ENCODE results near the gene RTN4R.
"Not testable (repeated sequence)": the region's sequence is repeated elsewhere in the genome, so short reads cannot be mapped to it uniquely, and the experiment has no call there.

RTN4R gene

GRCh38 chr22:20272700-20273099, 4.6 kb upstream of the RTN4R start:
- no peak overlapping the region for H3K4me2 ChIP-seq (ENCODE audit: low read length)
- no peaks in the 10 kb centered on the region for H3K4me1 ChIP-seq
- no peaks in the 10 kb centered on the region for H3K9me3 ChIP-seq (ENCODE audit: control insufficient read depth, low read length)
- H3K27me3 ChIP-seq (ENCODE audit: control insufficient read depth, insufficient read depth, low read length) = no peaks in the 10 kb centered on the region
- no peak overlapping the region for H3K27ac ChIP-seq
- H2AFZ ChIP-seq = no peak overlapping the region
- TF ChIP-seq CTCF (IDR thresholded peaks at IDR 0.05) = no peak
- H3K4me3 ChIP-seq (ENCODE audit: low read depth, low read length) = no peak overlapping the region
- no peaks in the 10 kb centered on the region for H3K36me3 ChIP-seq (ENCODE audit: control insufficient read depth, insufficient read depth, low read length)
- H3K9ac ChIP-seq = no peak overlapping the region
- H3K79me2 ChIP-seq = no peaks in the 10 kb centered on the region

- no peak for TF ChIP-seq CTCF (IDR thresholded peaks at IDR 0.05)
- H3K27me3 ChIP-seq (ENCODE audit: control insufficient read depth, insufficient read depth, low read length) = no peaks in the 10 kb centered on the region
- H3K4me2 ChIP-seq (ENCODE audit: low read length) = no peak overlapping the region
- H3K36me3 ChIP-seq (ENCODE audit: control insufficient read depth, insufficient read depth, low read length) = no peaks in the 10 kb centered on the region
- H3K9me3 ChIP-seq (ENCODE audit: control insufficient read depth, low read length) = no peaks in the 10 kb centered on the region
- no peaks in the 10 kb centered on the region for H3K79me2 ChIP-seq
- H3K27ac ChIP-seq = no peak overlapping the region
- no peak overlapping the region for H3K9ac ChIP-seq
- no peaks in the 10 kb centered on the region for H3K4me1 ChIP-seq
- no peak overlapping the region for H2AFZ ChIP-seq
- no peak overlapping the region for H3K4me3 ChIP-seq (ENCODE audit: low read depth, low read length)
Observed at GRCh38 chr22:20272174-20272573, 4.1 kb upstream of the RTN4R start.

- Histone ChIP-seq H3K27ac (no peak overlapping the region), H3K79me2 (no peaks in the 10 kb centered on the region), H3K4me3 (ENCODE audit: low read depth, low read length) (no peak overlapping the region), H3K36me3 (ENCODE audit: control insufficient read depth, insufficient read depth, low read length) (no peaks in the 10 kb centered on the region), H2AFZ (no peak overlapping the region), H3K9ac (no peak overlapping the region), H3K4me2 (ENCODE audit: low read length) (no peak overlapping the region), H3K4me1 (no peaks in the 10 kb centered on the region), H3K27me3 (ENCODE audit: control insufficient read depth, insufficient read depth, low read length) (no peaks in the 10 kb centered on the region), H3K9me3 (ENCODE audit: control insufficient read depth, low read length) (no peaks in the 10 kb centered on the region)
- TF ChIP-seq CTCF (IDR thresholded peaks at IDR 0.05) = no peak
Observed at GRCh38 chr22:20271114-20271994, 3.2 kb upstream of the RTN4R start.

GRCh38 chr22:20270190-20271113, 2.3 kb upstream of the RTN4R start:
- not testable (repeated sequence) for H3K4me2 ChIP-seq (ENCODE audit: low read length); H3K27me3 ChIP-seq (ENCODE audit: control insufficient read depth, insufficient read depth, low read length); H3K4me3 ChIP-seq (ENCODE audit: low read depth, low read length); H3K79me2 ChIP-seq; H3K9ac ChIP-seq; H2AFZ ChIP-seq; H3K27ac ChIP-seq; H3K9me3 ChIP-seq (ENCODE audit: control insufficient read depth, low read length); H3K4me1 ChIP-seq; H3K36me3 ChIP-seq (ENCODE audit: control insufficient read depth, insufficient read depth, low read length)

- H3K27ac ChIP-seq; H3K4me1 ChIP-seq; H3K9me3 ChIP-seq (ENCODE audit: control insufficient read depth, low read length); H3K4me3 ChIP-seq (ENCODE audit: low read depth, low read length); H2AFZ ChIP-seq; H3K27me3 ChIP-seq (ENCODE audit: control insufficient read depth, insufficient read depth, low read length); H3K9ac ChIP-seq; H3K4me2 ChIP-seq (ENCODE audit: low read length); H3K36me3 ChIP-seq (ENCODE audit: control insufficient read depth, insufficient read depth, low read length); H3K79me2 ChIP-seq: not testable (repeated sequence)
Observed at GRCh38 chr22:20269673-20270072, 1.6 kb upstream of the RTN4R start.

GRCh38 chr22:20269201-20269600, 1.1 kb upstream of the RTN4R start:
- not testable (repeated sequence) for H3K9ac ChIP-seq; H3K36me3 ChIP-seq (ENCODE audit: control insufficient read depth, insufficient read depth, low read length); H3K27ac ChIP-seq; H3K4me2 ChIP-seq (ENCODE audit: low read length); H2AFZ ChIP-seq; H3K4me1 ChIP-seq; H3K4me3 ChIP-seq (ENCODE audit: low read depth, low read length); H3K79me2 ChIP-seq; H3K27me3 ChIP-seq (ENCODE audit: control insufficient read depth, insufficient read depth, low read length); H3K9me3 ChIP-seq (ENCODE audit: control insufficient read depth, low read length)

All from parathyroid adenoma (tissue), 2 donors.